Thyroid gland (tissue), 4 donors: ENCODE results near the gene SGCA. TPM values are rescaled to one million over a fixed set of nuclear protein-coding genes. Genes with fewer than 3 reads are reported as not detected.

ENCODE experiments used
- DNase-seq, 2 donors: peaks; one replicate each; pipeline ENCODE4 v3.0.0-alpha.2; 2019
- H3K27ac ChIP-seq, 3 donors: fragments of 200-600 bp; sonication (generic); 1 replicate in 2 of 3; 2 replicates in 1 of 3; pipeline ENCODE4 v1.5.1; 2016 to 2019; ENCODE audit warnings: mild to moderate bottlenecking in 1 of 3, moderate library complexity in 1 of 3
- H3K27me3 ChIP-seq: fragments of 200-600 bp; sonication (generic); one replicate; pipeline ENCODE4 v1.5.1; 2019
- H3K36me3 ChIP-seq, 2 donors: fragments of 200-600 bp; sonication (generic); one replicate each; pipeline ENCODE4 v1.5.1; 2016 to 2019
- H3K4me1 ChIP-seq, 2 donors: fragments of 200-600 bp; sonication (generic); one replicate each; pipeline ENCODE4 v1.5.1; 2017 to 2019
- H3K4me3 ChIP-seq, 3 donors: fragments of 200-600 bp; sonication (generic); replicated peaks in 1 of 3; 1 replicate in 2 of 3; 2 replicates in 1 of 3; pipeline ENCODE4 v1.5.1; 2016; ENCODE audit warnings: mild to moderate bottlenecking in 1 of 3
- H3K9me3 ChIP-seq: fragments of 200-600 bp; sonication (generic); one replicate; pipeline ENCODE4 v1.5.1; 2017
- CTCF ChIP-seq, 6 experiments: fragments of 200-600 bp in 3 of 6; fragments of 450-650 bp in 3 of 6; sonication (generic) in 3 of 6; IDR thresholded peaks; one replicate each; pipeline ENCODE4 v1.5.1; 2016 to 2019; ENCODE audit warnings: antibody characterized with exemption in 6 of 6, mild to moderate bottlenecking in 2 of 6, inconsistent platforms in 1 of 6, moderate library complexity in 1 of 6
- POLR2A ChIP-seq, 2 donors: fragments of 450-650 bp; IDR thresholded peaks; one replicate each; pipeline ENCODE4 v1.6.1; 2017; ENCODE audit warnings: antibody characterized with exemption in 2 of 2, mild to moderate bottlenecking in 2 of 2, moderate library complexity in 1 of 2
- WGBS, 2 donors: methylation state at CpG; one replicate each; pipeline ENCODE4 v1.1.5; 2017; 5-methylcytosine and 5-hydroxymethylcytosine counted together
- intact Hi-C: fragments of 100-400 bp; cut with DNase I; formaldehyde crosslinking; loops from one replicate; pipeline ENCODE4 v1.15.1; 2023
- total RNA-seq, 4 donors: library from RNA; depleted of rRNA; stranded (reverse); fragments of >200 nt; gene quantifications; one replicate each; pipeline ENCODE4 v1.2.3, GENCODE V29; 2016

SGCA gene
- total RNA-seq, 4 donors from 2014 or later: 2.0 TPM; not detected in 3

- intact Hi-C loops: loop anchor here (5.0 kb wide), 1 partner anchor 34 kb away; no protein-coding TSS in a partner anchor
- Histone ChIP-seq H3K4me3 (no peak overlapping the region), H3K27me3 (no peaks in the 10 kb centered on the region), H3K9me3 (no peaks in the 10 kb centered on the region), H3K4me1 (peaks cover 29 to 32% of the 10 kb centered on the region in 2 donors), H3K36me3 (peaks cover 22 to 25% of the 10 kb centered on the region in 2 donors), H3K27ac (peak overlapping the region in 1 of 3 donors; percentile 86)
- no peak for TF ChIP-seq CTCF (IDR thresholded peaks at IDR 0.05)
- 87 to 89% methylated on average over 3 to 9 of the region's 10 CpGs for WGBS, 2 donors
- DNase-seq: no peak
These were observed 19.4 kb upstream of the SGCA start for GRCh38 chr17:50146230-50146926.

DNA sequence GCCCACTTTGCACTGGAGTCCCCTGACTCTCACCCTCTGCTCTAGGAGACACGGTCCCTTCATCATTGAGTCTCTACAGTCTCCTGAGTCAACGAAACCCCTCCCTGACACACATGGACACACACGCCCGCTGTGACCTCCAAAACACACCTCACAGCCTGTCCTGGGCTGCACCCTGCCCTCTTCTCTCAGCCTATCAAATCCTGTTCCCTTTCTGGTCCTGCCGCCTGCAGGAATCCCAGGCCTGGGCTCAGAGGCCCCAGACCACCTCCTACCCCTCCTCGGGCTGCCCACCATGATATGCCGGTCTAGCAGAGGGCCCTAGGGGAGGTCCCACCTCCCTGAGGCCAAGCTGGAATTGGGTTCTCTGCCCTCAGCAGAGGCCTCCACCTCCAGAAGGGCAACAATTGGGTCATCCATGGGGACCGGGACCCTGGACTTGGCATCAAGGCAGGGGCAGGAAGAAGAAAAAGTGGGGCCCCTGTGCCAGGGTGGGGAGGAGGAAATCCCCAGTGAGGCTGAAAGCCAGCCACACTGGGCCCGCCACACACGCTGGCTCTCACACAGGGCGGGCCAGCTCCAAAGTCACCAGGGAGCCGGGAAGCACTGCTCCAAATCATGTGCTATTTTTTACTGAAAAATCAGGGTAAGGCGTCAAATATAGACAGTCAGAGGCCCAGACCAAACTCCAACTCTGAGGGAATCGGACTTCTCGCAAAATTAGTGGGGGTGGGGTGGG is 18.7 kb upstream of the SGCA start:
- 52 to 73% methylated on average over 13 to 15 of the region's 15 CpGs for WGBS, 2 donors
- H3K9me3 ChIP-seq: no peaks in the 10 kb centered on the region
- H3K36me3 ChIP-seq: peaks cover 19 to 25% of the 10 kb centered on the region in 2 donors
- H3K27ac ChIP-seq: peak overlapping the region; percentile 55 to 86 (median 85)
- H3K4me1 ChIP-seq: peaks cover 30 to 32% of the 10 kb centered on the region in 2 donors
- intact Hi-C loops: loop anchor here (5.0 kb wide), 1 partner anchor 35 kb away; no protein-coding TSS in a partner anchor
- peak overlapping the region in 1 of 3 donors; percentile 76 for H3K4me3 ChIP-seq
- TF ChIP-seq CTCF (IDR thresholded peaks at IDR 0.05): no peak
- no peak for TF ChIP-seq POLR2A (IDR thresholded peaks at IDR 0.05)
- H3K27me3 ChIP-seq: no peaks in the 10 kb centered on the region
- DNase-seq: peak in 1 of 2 donors; percentile 26

GRCh38 chr17:50147841-50148225 is 18.0 kb upstream of the SGCA start:
- intact Hi-C loops: loop anchor here (5.0 kb wide), 1 partner anchor 36 kb away; no protein-coding TSS in a partner anchor
- peaks cover 37 to 39% of the 10 kb centered on the region in 2 donors for H3K4me1 ChIP-seq

GRCh38 chr17:50148226-50149090 is 17.3 kb upstream of the SGCA start:
- intact Hi-C loops: loop anchor here (5.0 kb wide), 1 partner anchor 36 kb away; no protein-coding TSS in a partner anchor
- WGBS, 2 donors: 1% methylated on average over 17 to 20 of the region's 25 CpGs

More at GRCh38 chr17:50147841-50148225, 18.0 kb upstream of the SGCA start:
- peak overlapping the region in 1 of 3 donors; percentile 76 for H3K4me3 ChIP-seq
- no peaks in the 10 kb centered on the region for H3K27me3 ChIP-seq
- WGBS, 2 donors: 6 to 17% methylated on average over 5 of the region's 5 CpGs
- TF ChIP-seq CTCF (IDR thresholded peaks at IDR 0.05): no peak
- no peak for TF ChIP-seq POLR2A (IDR thresholded peaks at IDR 0.05)
- H3K27ac ChIP-seq: peak overlapping the region; percentile 55 to 86 (median 85)
- H3K9me3 ChIP-seq: no peaks in the 10 kb centered on the region
- peaks cover 19 to 22% of the 10 kb centered on the region in 2 donors for H3K36me3 ChIP-seq
- DNase-seq: no peak

More at GRCh38 chr17:50148226-50149090, 17.3 kb upstream of the SGCA start:
- H3K9me3 ChIP-seq: no peaks in the 10 kb centered on the region
- TF ChIP-seq CTCF (IDR thresholded peaks at IDR 0.05) (peak in 2 of 6 experiments; percentile 9 to 17), POLR2A (IDR thresholded peaks at IDR 0.05) (no peak)
- peaks cover 16% of the 10 kb centered on the region in 2 donors for H3K36me3 ChIP-seq
- H3K4me3 ChIP-seq: peak overlapping the region in 2 of 3 donors; percentile 76 to 86
- peak; percentile 80 to 84 for DNase-seq
- H3K27ac ChIP-seq: peak overlapping the region; percentile 50 to 86 (median 85)
- H3K27me3 ChIP-seq: no peaks in the 10 kb centered on the region
- peaks cover 39 to 42% of the 10 kb centered on the region in 2 donors for H3K4me1 ChIP-seq
